GM13976 (cell line): ENCODE data around the gene CLK3.

ENCODE experiments used
- DNase-seq: peaks from one replicate; pipeline ENCODE4 v3.0.0; 2012; ENCODE audit warnings: low spot score
- in situ Hi-C: fragments of 300-500 bp; cut with MboI; formaldehyde crosslinking; loops from one replicate; pipeline ENCODE4 v1.12.0; 2022; ENCODE audit warnings: low sequenced_read_pairs, mixed read lengths, inconsistent platforms; ENCODE audit not compliant: unreplicated experiment
- TF ChIP-seq, protein P1 (sequence below): IDR thresholded peaks from 2 replicates; pipeline ENCODE4 v1.5.1; 2012; ENCODE audit warnings: borderline replicate concordance, mild to moderate bottlenecking; ENCODE audit not compliant: insufficient read depth; ENCODE audit errors: extremely low read depth, missing control alignments, control extremely low read depth

CLK3 gene

DNA sequence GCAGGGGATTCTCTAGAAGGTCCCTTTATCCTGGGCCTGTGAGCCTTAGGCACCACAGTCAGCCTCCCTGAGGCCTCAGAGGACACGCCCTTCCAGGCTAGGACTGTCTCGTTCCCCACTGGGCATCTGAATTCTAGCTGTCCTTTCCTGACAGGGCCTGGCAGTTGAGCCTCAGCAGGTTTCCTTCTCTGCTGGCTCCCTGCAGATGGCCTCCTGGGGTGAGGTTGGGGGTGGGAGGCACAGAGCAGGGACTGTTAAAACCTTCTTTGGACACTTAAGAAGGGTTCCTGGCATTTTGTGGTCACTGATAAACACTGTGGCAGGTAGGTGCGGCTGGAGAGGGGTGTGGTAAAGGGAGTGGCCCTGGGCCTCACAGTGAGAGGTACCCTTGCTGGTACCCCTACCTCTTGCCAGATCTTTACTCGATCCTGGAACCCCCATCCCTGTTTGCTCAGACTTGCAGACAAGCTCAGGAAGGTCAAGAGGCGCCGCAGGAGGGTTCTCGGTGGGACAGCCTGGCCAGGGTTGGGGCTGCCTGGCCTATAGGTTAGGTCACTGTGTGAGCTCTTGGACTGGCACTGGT is 8.5 kb downstream of the CLK3 start:
- TF ChIP-seq, protein P1, sequence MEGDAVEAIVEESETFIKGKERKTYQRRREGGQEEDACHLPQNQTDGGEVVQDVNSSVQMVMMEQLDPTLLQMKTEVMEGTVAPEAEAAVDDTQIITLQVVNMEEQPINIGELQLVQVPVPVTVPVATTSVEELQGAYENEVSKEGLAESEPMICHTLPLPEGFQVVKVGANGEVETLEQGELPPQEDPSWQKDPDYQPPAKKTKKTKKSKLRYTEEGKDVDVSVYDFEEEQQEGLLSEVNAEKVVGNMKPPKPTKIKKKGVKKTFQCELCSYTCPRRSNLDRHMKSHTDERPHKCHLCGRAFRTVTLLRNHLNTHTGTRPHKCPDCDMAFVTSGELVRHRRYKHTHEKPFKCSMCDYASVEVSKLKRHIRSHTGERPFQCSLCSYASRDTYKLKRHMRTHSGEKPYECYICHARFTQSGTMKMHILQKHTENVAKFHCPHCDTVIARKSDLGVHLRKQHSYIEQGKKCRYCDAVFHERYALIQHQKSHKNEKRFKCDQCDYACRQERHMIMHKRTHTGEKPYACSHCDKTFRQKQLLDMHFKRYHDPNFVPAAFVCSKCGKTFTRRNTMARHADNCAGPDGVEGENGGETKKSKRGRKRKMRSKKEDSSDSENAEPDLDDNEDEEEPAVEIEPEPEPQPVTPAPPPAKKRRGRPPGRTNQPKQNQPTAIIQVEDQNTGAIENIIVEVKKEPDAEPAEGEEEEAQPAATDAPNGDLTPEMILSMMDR: no peak
- in situ Hi-C loops: loop anchor here (5.0 kb wide), 1 partner anchor 247 kb away; no protein-coding TSS in a partner anchor
- no peak for DNase-seq

DNA sequence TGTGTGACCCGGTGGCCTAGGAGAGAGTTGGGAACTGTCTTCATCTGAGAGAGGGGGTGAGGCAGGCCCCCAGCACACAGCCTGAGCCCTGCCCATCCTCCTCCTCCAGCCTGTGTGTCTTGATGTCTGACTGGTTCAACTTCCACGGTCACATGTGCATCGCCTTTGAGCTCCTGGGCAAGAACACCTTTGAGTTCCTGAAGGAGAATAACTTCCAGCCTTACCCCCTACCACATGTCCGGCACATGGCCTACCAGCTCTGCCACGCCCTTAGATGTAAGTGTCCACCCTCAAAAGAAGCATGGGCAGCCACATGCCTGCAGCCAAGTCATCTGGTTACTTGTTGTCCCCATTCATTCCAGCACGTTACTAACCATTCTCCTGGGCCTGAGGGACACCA is 10.1 kb downstream of the CLK3 start:
- in situ Hi-C loops: loop anchor here (25.0 kb wide), 1 partner anchor 312 kb away; the partner anchor contains the start of gene COX5A
- DNase-seq: no peak
- TF ChIP-seq, protein P1: no peak

DNA sequence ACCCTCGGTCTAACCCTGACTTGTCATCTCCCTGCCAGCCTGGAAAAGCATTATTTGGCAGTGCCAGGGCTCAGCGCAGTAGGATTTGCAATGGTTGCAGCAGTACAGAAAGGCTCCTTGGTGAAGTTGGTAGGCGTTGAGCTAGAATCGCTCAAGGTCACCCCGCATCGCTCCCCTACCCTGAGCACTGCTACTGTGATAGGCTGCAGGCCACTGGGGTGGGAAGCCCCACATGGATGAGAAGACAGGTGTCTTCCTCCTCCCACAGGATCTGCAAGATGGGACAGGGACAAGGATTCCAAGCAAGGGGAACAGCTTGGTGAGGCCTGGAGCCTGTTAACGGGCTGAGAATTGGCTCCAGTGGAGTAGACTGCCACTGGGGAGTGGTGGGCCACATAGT is 10.7 kb downstream of the CLK3 start:
- in situ Hi-C loops: loop anchor here (25.0 kb wide), 1 partner anchor 311 kb away; the partner anchor contains the start of gene COX5A
- no peak for DNase-seq
- TF ChIP-seq, protein P1: no peak

DNA sequence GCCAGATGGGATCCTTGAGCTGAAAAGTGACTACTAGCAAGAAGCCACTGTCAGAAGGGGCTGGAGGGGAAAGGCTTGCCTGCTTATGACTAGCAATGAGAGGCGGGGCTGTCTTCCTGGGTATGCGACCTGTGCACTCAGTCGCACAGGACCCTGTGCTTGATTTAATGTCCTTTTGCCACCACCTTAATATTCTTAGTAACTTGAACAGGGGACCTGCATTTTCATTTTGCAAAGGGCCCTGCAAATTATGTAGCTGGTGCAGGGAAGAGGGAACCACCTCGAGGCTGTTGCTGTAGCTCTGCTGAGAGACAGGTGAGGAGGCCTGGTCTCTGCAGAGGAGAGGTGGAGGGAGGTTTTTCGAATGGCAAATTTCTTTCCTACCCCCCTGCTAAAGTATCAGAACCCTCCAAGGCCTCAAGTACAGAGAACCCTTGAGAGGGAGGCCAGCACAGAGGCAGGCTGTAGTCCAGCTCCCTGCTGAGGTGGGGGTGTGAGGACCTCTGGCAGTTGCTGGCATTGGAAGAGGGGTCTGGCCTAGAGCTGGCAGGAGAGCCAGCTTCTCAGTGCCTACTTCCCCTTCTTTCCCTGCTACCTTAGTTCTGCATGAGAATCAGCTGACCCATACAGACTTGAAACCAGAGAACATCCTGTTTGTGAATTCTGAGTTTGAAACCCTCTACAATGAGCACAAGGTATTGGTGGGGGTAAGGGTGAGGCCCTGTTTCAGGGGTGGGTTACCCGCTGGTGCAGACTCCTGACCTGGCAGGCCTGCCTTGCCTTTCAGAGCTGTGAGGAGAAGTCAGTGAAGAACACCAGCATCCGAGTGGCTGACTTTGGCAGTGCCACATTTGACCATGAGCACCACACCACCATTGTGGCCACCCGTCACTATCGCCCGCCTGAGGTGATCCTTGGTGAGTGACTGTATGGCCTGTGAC is 11.4 kb downstream of the CLK3 start:
- TF ChIP-seq, protein P1: no peak
- DNase-seq: no peak
- in situ Hi-C loops: loop anchor here (25.0 kb wide), 1 partner anchor 310 kb away; the partner anchor contains the start of gene COX5A

DNA sequence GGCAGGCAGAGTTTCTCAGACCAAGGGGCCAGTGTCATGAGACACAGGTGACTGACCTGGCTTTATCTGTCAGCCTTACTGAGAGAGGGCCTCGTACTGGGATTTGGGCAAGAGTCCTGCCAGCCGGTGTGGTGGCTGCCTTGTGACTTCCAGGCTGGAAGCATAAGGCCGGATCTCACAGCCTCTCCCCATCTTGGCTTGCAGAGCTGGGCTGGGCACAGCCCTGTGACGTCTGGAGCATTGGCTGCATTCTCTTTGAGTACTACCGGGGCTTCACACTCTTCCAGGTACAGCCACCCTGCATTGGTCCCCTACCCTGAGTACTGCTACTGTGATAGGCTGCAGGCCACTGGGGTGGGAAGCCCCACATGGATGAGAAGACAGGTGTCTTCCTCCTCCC is 12.1 kb downstream of the CLK3 start:
- no peak for DNase-seq
- in situ Hi-C loops: loop anchor here (25.0 kb wide), 1 partner anchor 310 kb away; the partner anchor contains the start of gene COX5A
- TF ChIP-seq, protein P1: no peak

DNA sequence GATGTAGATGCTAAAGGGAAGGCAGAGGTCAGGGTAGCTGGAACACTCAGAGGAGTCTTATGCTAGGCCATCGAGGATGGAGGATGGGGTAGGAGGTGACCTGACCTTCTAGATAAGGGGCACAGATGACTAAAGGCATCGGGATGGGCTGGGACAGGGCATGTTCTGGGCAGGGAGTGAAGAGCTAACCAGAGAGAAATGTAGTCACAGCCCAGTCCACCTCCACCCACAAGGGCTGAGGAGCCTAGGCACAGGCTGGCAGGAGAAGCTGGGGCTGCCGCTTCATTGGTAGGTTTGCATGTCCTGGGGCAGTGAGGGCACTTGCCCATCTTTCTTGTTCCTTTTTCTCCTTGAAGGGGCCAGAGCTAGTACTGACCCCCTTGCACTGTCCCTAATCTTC is 12.6 kb downstream of the CLK3 start:
- TF ChIP-seq, protein P1: no peak
- in situ Hi-C loops: loop anchor here (25.0 kb wide), 1 partner anchor 309 kb away; the partner anchor contains the start of gene COX5A
- DNase-seq: no peak
